ENCODE results near the gene COPG1.
A peak's percentile ranks its signal among the peaks of the same experiment; 100 is the strongest.
"Not testable (repeated sequence)": the region's sequence is repeated elsewhere in the genome, so short reads cannot be mapped to it uniquely, and the experiment has no call there.

Gene COPG1, protein sequence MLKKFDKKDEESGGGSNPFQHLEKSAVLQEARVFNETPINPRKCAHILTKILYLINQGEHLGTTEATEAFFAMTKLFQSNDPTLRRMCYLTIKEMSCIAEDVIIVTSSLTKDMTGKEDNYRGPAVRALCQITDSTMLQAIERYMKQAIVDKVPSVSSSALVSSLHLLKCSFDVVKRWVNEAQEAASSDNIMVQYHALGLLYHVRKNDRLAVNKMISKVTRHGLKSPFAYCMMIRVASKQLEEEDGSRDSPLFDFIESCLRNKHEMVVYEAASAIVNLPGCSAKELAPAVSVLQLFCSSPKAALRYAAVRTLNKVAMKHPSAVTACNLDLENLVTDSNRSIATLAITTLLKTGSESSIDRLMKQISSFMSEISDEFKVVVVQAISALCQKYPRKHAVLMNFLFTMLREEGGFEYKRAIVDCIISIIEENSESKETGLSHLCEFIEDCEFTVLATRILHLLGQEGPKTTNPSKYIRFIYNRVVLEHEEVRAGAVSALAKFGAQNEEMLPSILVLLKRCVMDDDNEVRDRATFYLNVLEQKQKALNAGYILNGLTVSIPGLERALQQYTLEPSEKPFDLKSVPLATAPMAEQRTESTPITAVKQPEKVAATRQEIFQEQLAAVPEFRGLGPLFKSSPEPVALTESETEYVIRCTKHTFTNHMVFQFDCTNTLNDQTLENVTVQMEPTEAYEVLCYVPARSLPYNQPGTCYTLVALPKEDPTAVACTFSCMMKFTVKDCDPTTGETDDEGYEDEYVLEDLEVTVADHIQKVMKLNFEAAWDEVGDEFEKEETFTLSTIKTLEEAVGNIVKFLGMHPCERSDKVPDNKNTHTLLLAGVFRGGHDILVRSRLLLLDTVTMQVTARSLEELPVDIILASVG

DNA sequence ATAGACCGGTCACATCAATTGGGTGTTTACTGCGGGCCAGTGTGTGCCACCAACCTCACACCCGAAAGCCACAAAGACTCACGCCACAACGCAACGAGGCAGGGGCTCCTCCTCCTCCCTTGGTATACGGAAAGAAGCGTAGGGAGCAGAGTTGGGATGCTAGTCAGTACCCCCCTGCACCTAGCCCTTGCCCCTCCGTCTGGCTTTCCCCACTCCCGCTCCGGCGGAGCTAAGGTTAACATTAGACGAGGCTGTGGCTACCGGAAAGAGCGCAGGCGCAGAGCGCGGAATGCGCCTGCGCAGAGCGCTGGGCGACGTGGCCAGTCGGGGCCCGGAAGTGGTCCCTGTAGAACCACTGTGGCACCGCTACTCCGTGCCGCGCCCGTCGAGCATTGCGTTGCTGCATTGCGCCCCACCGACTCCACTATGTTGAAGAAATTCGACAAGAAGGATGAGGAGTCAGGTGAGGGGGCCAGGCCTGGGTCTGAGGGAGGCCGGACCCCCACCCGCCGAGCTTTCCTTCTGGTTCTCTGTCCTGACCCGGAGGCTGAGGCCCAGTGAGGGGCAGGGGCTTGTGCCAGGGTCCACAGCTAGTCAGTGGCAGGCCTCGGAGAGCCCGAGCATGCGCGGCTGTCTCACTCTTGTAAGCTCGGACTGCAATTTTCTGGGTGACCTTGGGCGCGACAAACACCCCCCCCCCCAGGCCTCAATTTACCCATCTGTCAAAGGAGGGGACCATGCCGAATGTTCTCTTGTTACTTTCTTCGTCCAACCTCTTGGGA, at the start of gene COPG1:
Gene COPG1, plus strand, starts transcription at position 323 of the 782 bp plus-strand sequence. Its CDS starts 104 bp downstream, at position 427.
- peak; percentile 80 to 85 for DNase-seq

DNA sequence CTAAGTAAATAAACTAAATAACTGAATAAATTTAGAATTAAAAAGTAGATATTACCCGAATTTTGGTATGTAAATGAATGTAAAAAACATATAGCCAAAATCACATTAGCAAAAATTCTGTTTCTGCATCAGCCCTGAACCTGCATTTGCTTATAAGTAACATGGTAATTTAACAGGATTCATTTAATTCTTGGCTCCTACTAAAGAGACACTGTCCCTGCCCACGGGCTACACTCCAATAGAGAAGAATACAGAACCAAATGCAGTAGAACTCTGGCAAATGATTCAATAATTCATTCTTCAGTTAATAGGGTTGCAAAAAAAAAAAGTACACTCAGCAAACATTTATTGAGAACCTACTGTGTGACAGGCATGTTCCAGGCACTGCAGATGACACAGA, 44.9 kb upstream of the COPG1 start:
- DNase-seq: no peak

DNA sequence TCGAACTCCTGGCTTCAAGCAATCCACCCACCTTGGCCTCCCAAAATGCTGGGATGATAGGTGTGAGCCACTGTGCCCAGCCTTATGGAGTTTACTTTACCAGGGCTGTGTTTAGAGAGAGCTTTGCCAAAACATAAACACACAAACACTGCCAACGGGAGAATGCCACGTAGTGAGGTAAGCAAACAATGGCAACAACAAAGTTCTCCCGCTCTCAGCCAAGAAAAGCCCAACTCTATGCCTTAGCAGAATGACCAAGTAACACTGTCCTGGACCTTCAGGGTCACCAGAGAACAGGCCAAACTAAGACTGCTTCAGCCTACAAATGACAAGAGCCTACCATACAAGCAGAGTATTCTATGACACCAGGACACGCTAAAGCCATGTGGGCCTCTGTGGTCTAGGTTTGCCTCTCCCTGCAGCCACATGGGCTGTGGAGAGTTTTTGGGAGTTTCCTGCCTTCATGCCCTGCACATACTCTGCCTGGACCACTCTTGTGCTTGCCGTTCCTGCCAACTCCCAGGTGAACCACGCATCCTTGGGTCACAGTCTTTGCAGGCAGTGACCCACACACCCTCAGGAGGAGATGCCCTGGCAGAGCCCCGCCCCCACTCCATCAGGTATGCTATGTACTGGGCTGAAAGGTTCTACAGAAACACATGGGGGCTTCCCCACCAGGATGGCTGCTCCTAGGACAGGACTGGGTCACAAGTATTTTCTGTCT, 44.1 kb upstream of the COPG1 start:
- no peak for DNase-seq

DNA sequence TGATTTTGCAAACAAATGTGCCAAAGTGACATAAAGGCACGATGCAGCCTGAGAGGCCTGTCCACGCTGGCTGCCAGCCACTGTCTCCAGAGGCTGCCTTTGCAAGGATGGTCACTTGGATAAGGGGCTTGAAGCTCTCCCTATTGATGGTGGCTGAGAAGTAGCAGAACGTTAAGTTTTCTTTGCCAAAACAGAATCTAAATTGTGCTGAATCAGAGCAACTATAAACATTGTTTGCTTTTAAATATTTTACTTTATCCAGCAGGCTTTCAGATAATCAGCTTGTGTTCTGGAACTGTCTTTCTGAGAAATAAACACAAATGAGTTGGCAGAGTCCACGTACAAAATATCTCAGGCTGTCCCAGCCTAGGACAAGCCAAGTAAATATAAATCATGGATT, 41.9 kb upstream of the COPG1 start:
- DNase-seq: no peak

- no peak for DNase-seq
These were observed 38.1 kb upstream of the COPG1 start for GRCh38 chr3:129211345-129211744.

DNA sequence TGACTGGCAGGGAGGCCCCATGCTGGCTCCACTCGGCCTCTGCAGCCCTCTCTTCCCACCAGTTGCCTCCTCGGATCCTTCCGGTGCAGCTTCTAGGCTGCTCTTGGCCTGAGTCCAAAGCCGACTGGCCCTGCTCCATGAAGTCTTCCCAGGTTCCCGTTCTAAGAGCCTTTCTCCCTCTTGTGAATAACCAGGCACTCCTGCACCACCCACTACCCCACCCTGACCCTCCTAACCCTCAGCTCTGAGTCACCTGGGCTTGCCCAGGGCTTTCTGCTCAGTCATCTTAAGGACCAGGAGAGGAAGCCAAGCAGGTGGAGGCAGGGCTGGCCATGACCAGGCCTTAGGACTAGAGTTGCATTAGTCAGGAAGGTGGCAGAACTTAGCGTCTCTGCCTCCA, 37.6 kb upstream of the COPG1 start:
- DNase-seq: no peak

DNA sequence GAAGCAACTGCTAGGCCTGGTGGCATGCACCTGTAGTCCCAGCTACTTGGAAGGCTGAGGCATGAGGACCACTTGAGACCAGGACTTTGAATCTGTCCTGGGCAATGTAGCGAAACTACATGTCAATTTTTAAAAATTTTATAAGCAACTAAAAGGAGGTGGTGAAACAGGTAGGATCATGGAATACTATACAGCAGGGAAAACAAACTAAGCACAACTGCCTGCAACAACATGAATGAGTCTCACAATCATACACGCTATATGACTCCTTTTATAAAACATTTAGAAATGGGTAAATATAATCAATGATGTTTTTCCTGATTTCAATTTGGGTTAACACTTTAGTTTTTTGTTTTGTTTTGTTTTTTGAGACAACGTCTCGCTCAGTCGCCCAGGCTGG, 36.2 kb upstream of the COPG1 start:
- DNase-seq: no peak

DNA sequence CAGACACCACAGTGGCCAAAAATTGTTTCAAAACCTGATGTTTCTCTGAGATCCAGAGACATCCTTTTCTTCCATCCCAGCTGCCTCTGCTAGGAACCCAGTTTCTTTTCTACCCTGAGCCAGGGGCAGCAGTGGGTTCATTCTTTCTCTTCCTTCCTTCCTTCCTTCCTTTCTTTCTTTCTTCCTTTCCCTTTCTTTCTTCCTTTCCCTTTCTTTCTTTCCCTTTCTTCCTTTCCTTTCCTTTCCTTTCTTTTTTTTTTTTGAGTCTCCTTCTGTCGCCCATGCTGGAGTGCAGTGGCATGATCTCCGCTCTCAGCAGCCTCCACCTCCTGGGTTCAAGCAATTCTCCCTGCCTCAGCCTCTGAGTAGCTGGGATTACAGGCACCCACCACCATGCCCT, 30.7 kb upstream of the COPG1 start:
- DNase-seq: no peak

- DNase-seq: not testable (repeated sequence)
These were observed 25.0 kb upstream of the COPG1 start for GRCh38 chr3:129224387-129224786.

DNA sequence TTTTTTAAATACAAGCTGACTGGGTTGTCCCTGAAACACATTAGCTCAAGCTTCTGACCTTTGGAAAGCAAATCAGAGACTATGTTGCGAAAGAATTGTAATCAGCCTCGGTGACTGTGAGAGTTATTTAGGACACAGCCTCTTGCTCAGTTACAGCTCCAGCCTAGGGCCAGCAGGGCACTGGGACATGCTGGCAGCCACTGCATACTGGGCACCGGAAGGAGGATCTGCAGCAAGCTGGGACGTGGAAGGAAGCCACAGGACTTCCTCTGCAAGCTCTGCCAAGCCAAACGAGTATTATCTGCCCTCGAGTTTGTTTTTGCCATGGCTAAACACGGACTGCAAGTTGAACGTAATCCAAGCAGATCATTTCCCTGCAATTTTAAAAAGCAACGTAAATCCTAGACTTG, 24.4 kb upstream of the COPG1 start:
- peak in 1 of 2 donors; percentile 12 for DNase-seq

DNA sequence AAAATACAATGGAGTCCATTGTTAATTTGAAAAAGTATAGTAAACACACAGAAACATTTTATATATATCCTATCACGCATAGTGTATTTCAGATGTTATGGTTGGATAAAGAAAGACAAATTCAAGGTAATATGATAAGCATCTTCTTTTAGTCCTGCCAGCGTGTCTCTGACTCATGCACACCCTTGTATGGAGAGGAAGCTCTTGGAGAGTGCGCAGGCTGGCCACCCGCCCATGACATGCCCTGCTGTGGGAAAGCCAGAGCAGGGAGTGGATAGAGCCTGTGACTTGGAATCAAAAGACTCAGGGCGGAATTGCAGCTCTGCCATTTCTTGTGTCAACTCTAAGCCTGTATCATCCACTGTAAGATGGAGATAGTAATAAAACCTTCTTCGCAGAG, 23.0 kb upstream of the COPG1 start:
- DNase-seq: peak in 1 of 2 donors; percentile 26

DNA sequence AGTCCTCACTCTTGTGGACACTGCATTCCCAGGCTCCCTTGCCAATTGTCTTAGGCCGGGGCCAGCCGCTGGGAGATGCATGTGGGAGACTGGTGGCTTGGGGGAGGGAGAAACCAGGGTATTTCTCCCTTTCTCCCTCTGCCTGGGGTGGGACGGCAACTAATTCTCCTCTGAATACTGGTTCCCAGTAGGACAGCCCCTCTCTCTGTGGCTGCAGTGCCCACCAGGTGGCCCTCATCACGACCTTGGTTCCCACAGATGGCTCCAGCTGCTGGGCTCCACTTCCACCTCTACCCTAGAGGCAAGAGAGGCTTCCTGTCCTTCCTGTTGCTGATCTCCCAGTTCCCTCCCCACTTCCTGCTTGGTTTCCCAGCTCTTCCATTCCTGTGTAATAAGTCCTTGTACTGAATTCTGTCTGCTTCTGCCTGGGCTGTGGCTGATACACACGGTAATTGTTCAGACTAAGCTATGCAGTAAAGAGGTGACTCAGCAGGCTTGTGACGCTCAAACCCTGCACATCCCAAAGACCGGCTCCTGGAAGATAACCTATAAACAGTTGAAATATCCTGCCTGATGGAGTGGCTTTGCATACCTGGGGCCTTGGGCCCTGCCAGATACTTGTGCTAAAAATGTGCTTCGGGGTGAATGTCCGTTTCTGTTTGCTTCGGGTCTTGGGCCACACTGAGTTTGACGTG, 20.4 kb upstream of the COPG1 start:
- no peak for DNase-seq

- peak in 1 of 2 donors; percentile 95 for DNase-seq
These were observed 18.9 kb upstream of the COPG1 start for GRCh38 chr3:129230311-129231019.

GRCh38 chr3:129231331-129232119, 17.9 kb upstream of the COPG1 start:
- DNase-seq: no peak

DNA sequence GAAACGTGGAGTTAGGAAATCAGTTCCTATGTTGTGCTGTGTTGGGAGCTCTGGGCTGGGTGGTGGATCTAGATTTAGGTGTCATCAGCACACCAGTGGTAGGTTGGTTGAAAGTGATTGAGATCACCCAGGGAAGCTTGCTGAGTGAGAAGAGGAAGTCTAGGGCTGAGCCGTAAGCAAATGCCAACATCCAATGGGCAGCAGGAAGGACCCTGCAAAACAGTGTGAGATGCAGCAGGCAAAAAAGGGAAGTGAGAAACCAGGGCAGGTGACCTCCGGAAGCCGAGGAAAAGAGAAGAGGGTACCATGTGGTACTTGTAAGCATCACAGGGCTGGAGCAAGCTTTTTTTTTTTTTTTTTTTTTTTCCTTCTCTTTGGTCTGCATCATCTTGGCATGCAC, 15.9 kb upstream of the COPG1 start:
- DNase-seq: peak; percentile 26 to 94

DNA sequence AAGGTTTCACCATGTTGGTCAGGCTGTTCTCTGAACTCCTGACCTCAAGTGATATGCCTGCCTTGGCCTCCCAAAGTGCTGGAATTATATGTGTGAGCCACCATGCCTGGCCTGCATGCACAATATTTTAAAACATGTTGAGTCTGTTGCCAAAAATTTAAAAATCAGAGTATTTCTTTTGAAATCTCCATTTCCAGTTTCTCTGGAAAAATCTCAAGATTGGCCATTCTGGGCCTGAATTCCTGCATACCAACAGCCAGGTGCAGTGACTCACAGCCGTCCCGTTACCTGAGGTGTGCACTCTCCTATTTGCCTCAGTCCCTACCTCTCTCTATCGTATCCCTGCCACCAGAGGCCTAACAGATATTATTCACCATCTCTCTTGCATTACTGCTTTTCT, 15.0 kb upstream of the COPG1 start:
- no peak for DNase-seq

- DNase-seq: no peak
These were observed 14.0 kb upstream of the COPG1 start for GRCh38 chr3:129235344-129235917.

DNA sequence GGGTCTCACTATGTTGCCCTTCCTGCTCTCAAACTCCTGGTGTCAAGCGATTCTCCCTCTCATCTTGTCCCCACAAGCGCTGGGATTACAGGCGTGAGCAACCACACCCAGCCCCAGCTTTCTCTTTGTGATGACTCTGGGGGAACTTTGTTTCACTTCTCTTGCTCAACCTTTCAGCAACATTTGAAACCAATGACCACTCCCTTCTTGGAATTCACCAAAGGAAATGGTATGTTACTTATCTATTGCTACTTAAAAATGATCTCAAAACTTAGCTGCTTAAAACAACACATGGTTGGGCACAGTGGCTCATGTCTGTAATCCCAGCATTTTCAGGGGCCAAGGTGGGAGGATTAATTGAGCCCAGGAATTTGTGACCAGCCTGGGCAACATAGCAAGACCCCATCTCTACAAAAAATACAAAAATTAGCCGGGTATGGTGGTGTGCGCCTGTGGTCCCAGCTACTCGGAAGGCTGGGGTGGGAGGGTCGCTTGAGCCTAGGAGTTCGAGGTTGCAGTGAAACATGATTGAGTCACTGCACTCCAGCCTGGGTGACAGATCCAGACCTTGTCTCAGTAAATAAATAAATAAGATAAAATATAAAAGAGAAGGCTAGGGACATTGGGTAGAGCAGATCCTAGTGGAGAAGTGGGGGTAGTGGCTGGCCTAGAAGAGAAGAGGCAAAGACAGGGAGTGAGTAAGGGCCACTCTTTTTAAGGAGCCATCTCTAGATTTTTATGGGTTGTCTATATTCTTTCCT, 10.3 kb upstream of the COPG1 start:
- DNase-seq: peak in 1 of 2 donors; percentile 33

GRCh38 chr3:129239991-129240390, 9.4 kb upstream of the COPG1 start:
- DNase-seq: no peak

Data from bone marrow (tissue), 2 donors.